Upper lobe of right lung (tissue), 1 donor: ENCODE results near the gene CTNNA1. TPM values are rescaled to one million over a fixed set of nuclear protein-coding genes. Genes with fewer than 3 reads are reported as not detected.
"Not testable (repeated sequence)": the region's sequence is repeated elsewhere in the genome, so short reads cannot be mapped to it uniquely, and the experiment has no call there.

Source experiments
- ATAC-seq: fragments of 200-7000 bp; cut with Tn5 transposase; one replicate; pipeline ENCODE4 v1.9.1; 2020; ENCODE audit warnings: mild to moderate bottlenecking, moderate library complexity
- DNase-seq: peaks from one replicate; pipeline ENCODE4 v3.0.0-alpha.2; 2020
- H3K27ac ChIP-seq: fragments of 200-600 bp; one replicate; pipeline ENCODE4 v1.8.0; 2022
- H3K27me3 ChIP-seq: fragments of 200-600 bp; one replicate; pipeline ENCODE4 v1.8.0; 2022; ENCODE audit warnings: mild to moderate bottlenecking
- H3K36me3 ChIP-seq: fragments of 200-600 bp; one replicate; pipeline ENCODE4 v1.8.0; 2022
- H3K4me1 ChIP-seq: fragments of 200-600 bp; one replicate; pipeline ENCODE4 v1.8.0; 2022
- H3K4me3 ChIP-seq: fragments of 200-600 bp; one replicate; pipeline ENCODE4 v1.8.0; 2022; ENCODE audit warnings: mild to moderate bottlenecking
- H3K9me3 ChIP-seq: fragments of 200-600 bp; one replicate; pipeline ENCODE4 v1.8.0; 2022
- intact Hi-C: fragments of 100-400 bp; cut with DNase I; formaldehyde crosslinking; loops from one replicate; pipeline ENCODE4 v1.11.0; 2022
- total RNA-seq: library from RNA; stranded (reverse); fragmentation: NEBNext Ultra II Directional; extraction: Animal tissue kit (Norgen Biotek cat#: 25700); gene quantifications from one replicate; pipeline ENCODE4 v1.2.1, GENCODE V29; 2021
- TF ChIP-seq, protein P1 (sequence below): fragments of 200-600 bp; IDR thresholded peaks from one replicate; pipeline ENCODE4 v1.8.0; 2022; ENCODE audit warnings: antibody characterized with exemption
- donor health status: DM: no; HTN: yes; CAD: no; lungs with severe emphysema.

CTNNA1 gene
- total RNA-seq, 1 donor from 2014 or later = 362 TPM

GRCh38 chr5:138920181-138920580 is 167.0 kb downstream of the CTNNA1 start:
- no peak overlapping the region for H3K4me3 ChIP-seq
- TF ChIP-seq, protein P1, sequence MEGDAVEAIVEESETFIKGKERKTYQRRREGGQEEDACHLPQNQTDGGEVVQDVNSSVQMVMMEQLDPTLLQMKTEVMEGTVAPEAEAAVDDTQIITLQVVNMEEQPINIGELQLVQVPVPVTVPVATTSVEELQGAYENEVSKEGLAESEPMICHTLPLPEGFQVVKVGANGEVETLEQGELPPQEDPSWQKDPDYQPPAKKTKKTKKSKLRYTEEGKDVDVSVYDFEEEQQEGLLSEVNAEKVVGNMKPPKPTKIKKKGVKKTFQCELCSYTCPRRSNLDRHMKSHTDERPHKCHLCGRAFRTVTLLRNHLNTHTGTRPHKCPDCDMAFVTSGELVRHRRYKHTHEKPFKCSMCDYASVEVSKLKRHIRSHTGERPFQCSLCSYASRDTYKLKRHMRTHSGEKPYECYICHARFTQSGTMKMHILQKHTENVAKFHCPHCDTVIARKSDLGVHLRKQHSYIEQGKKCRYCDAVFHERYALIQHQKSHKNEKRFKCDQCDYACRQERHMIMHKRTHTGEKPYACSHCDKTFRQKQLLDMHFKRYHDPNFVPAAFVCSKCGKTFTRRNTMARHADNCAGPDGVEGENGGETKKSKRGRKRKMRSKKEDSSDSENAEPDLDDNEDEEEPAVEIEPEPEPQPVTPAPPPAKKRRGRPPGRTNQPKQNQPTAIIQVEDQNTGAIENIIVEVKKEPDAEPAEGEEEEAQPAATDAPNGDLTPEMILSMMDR = no peak
- no peak for ATAC-seq
- intact Hi-C loops = no loop called here
- no peaks in the 10 kb centered on the region for H3K9me3 ChIP-seq
- H3K4me1 ChIP-seq = no peaks in the 10 kb centered on the region
- no peak overlapping the region for H3K27ac ChIP-seq
- peaks cover 62% of the 10 kb centered on the region for H3K36me3 ChIP-seq
- no peak for DNase-seq
- H3K27me3 ChIP-seq = no peaks in the 10 kb centered on the region

DNA sequence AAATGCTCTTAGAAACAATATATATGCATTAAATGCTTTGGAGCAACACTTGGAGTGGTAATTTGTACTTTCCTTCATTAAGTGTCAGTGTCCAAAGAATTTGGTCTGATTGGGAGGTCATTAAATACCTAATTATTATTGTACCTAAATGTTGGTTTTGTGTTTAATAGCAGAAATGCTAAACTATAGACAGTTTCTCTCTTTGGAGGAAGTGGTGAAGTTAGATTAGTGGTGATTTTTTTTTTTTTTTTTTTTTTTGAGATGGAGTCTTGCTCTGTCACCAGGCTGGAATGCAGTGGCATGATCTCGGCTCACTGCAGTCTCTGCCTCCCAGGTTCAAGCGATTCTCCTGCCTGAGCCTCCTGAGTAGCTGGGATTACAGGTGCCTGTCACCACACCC is 168.1 kb downstream of the CTNNA1 start:
- H3K4me3 ChIP-seq, H3K4me1 ChIP-seq, H3K27me3 ChIP-seq, DNase-seq, H3K9me3 ChIP-seq, H3K27ac ChIP-seq, ATAC-seq, intact Hi-C loops: not testable (repeated sequence)
- H3K36me3 ChIP-seq = peaks cover 73% of the 10 kb centered on the region

- Histone ChIP-seq H3K9me3 (no peaks in the 10 kb centered on the region), H3K36me3 (peaks cover 82% of the 10 kb centered on the region), H3K4me1 (peaks cover 4% of the 10 kb centered on the region), H3K27me3 (no peaks in the 10 kb centered on the region), H3K4me3 (no peak overlapping the region), H3K27ac (no peak overlapping the region)
- intact Hi-C loops = no loop called here
- ATAC-seq (no peak), DNase-seq (no peak)
- TF ChIP-seq, protein P1 = no peak
Observed at GRCh38 chr5:138922494-138922893, 169.3 kb downstream of the CTNNA1 start.

GRCh38 chr5:138925090-138925635 is 171.9 kb downstream of the CTNNA1 start:
- Histone ChIP-seq H3K4me1 (peaks cover 8% of the 10 kb centered on the region), H3K36me3 (peaks cover 83% of the 10 kb centered on the region), H3K9me3 (no peaks in the 10 kb centered on the region), H3K4me3 (no peak overlapping the region), H3K27me3 (no peaks in the 10 kb centered on the region), H3K27ac (no peak overlapping the region)
- TF ChIP-seq, protein P1 = no peak
- DNase-seq = no peak
- intact Hi-C loops = no loop called here
- no peak for ATAC-seq

- ATAC-seq (no peak), DNase-seq (no peak)
- Histone ChIP-seq H3K4me3 (no peak overlapping the region), H3K27ac (no peak overlapping the region), H3K36me3 (peaks cover 84% of the 10 kb centered on the region), H3K27me3 (no peaks in the 10 kb centered on the region), H3K4me1 (peaks cover 8% of the 10 kb centered on the region), H3K9me3 (no peaks in the 10 kb centered on the region)
- intact Hi-C loops = no loop called here
- TF ChIP-seq, protein P1 = no peak
Observed at GRCh38 chr5:138926257-138926656, 173.0 kb downstream of the CTNNA1 start.

GRCh38 chr5:138926688-138927448 is 173.6 kb downstream of the CTNNA1 start:
- TF ChIP-seq, protein P1 = no peak
- DNase-seq = peak; percentile 65

More at GRCh38 chr5:138926688-138927448, 173.6 kb downstream of the CTNNA1 start:
- ATAC-seq = peak; percentile 61
- H3K9me3 ChIP-seq = no peaks in the 10 kb centered on the region
- intact Hi-C loops = no loop called here
- H3K4me1 ChIP-seq = peaks cover 8% of the 10 kb centered on the region
- peaks cover 88% of the 10 kb centered on the region for H3K36me3 ChIP-seq
- H3K4me3 ChIP-seq = no peak overlapping the region
- H3K27me3 ChIP-seq = no peaks in the 10 kb centered on the region
- H3K27ac ChIP-seq = no peak overlapping the region
